NCI-H146 (cell line): Measurements from ENCODE around the gene NPC1.
"Not testable (repeated sequence)": the region's sequence is repeated elsewhere in the genome, so short reads cannot be mapped to it uniquely, and the experiment has no call there.

Experiments used
- DNase-seq: peaks from one replicate; lab custom pipeline; 2025; lab: John Stamatoyannopoulos, UW

NPC1 gene

GRCh38 chr18:23521907-23522306 is 64.4 kb downstream of the NPC1 start:
- DNase-seq = no peak

GRCh38 chr18:23521271-23521670 is 65.0 kb downstream of the NPC1 start:
- DNase-seq = no peak

GRCh38 chr18:23519734-23520133 is 66.6 kb downstream of the NPC1 start:
- DNase-seq = no peak

GRCh38 chr18:23515911-23516546 is 70.3 kb downstream of the NPC1 start:
- DNase-seq = peak; percentile 85

- no peak for DNase-seq
Measured at GRCh38 chr18:23512641-23513040, 73.7 kb downstream of the NPC1 start.

- not testable (repeated sequence) for DNase-seq
Measured at GRCh38 chr18:23512216-23512615, 74.1 kb downstream of the NPC1 start.

GRCh38 chr18:23510923-23511322 is 75.4 kb downstream of the NPC1 start:
- DNase-seq = not testable (repeated sequence)

- no peak for DNase-seq
Measured at GRCh38 chr18:23506393-23506792, 79.9 kb downstream of the NPC1 start.

- DNase-seq = no peak
Measured at GRCh38 chr18:23504720-23505119, 81.6 kb downstream of the NPC1 start.

- peak; percentile 52 for DNase-seq
Measured at GRCh38 chr18:23503963-23504344, 82.4 kb downstream of the NPC1 start.

GRCh38 chr18:23503038-23503962 is 83.0 kb downstream of the NPC1 start, which contains the start of gene RMC1:
Gene RMC1 (plus strand): TSS chr18:23503511. CDS start chr18:23503619, 108 bp downstream.
- peak; percentile 98 for DNase-seq

GRCh38 chr18:23502516-23503037 is 83.7 kb downstream of the NPC1 start:
- DNase-seq = peak; percentile 58

- no peak for DNase-seq
Measured at GRCh38 chr18:23501626-23502025, 84.7 kb downstream of the NPC1 start.

- DNase-seq = no peak
Measured at GRCh38 chr18:23499291-23499781, 87.0 kb downstream of the NPC1 start.

- DNase-seq = peak; percentile 81
Measured at GRCh38 chr18:23498877-23499276, 87.4 kb downstream of the NPC1 start.

GRCh38 chr18:23498117-23498516 is 88.2 kb downstream of the NPC1 start:
- no peak for DNase-seq

- DNase-seq = peak; percentile 51
Measured at GRCh38 chr18:23495723-23496440, 90.4 kb downstream of the NPC1 start.

- DNase-seq = peak; percentile 71
Measured at GRCh38 chr18:23494992-23495391, 91.3 kb downstream of the NPC1 start.

GRCh38 chr18:23493654-23494053 is 92.7 kb downstream of the NPC1 start:
- peak; percentile 54 for DNase-seq

GRCh38 chr18:23489586-23489985 is 96.7 kb downstream of the NPC1 start:
- not testable (repeated sequence) for DNase-seq

- no peak for DNase-seq
Measured at GRCh38 chr18:23487738-23488570, 98.4 kb downstream of the NPC1 start.
